H1 (cell line): ENCODE data around the gene KIF25. TPM values are rescaled to one million over a fixed set of nuclear protein-coding genes. Genes with fewer than 3 reads are reported as not detected.

Source experiments
- CTCF ChIA-PET: fragments of 300-600 bp; sonication (Branson Sonifier 250); formaldehyde crosslinking; loops from one replicate; lab custom pipeline; 2021; ENCODE audit not compliant: partially characterized antibody; lab: Charles Lee
- POLR2A ChIA-PET: fragments of 300-600 bp; sonication (Branson Sonifier 250); formaldehyde crosslinking; loops from one replicate; lab custom pipeline; 2021; ENCODE audit warnings: inconsistent platforms; ENCODE audit not compliant: partially characterized antibody; lab: Charles Lee
- DNase-seq, 2 experiments: peaks; one replicate each; pipeline versions ENCODE4 v3.0.0 to v3.0.0-alpha.2; 2010 to 2022; ENCODE audit warnings: low spot score in 2 of 2, low read depth in 1 of 2, mixed read lengths in 1 of 2
- FAIRE-seq: peaks from 2 replicates; lab custom pipeline; 2011; peaks lifted over from hg19 to GRCh38; lab: Jason Lieb, UNC
- H2AFZ ChIP-seq: 2 replicates; pipeline ENCODE4 v1.8.1; 2012; ENCODE audit warnings: low read length, inconsistent platforms
- H2AK5ac ChIP-seq: 2 replicates; pipeline ENCODE4 v1.6.1; 2013; ENCODE audit warnings: low read depth, low read length
- H2BK120ac ChIP-seq: replicated peaks from 2 replicates; pipeline ENCODE3; 2013; ENCODE audit warnings: low read depth, low read length, inconsistent platforms
- H2BK12ac ChIP-seq: 2 replicates; pipeline ENCODE4 v1.6.1; 2013; ENCODE audit warnings: low read depth, low read length
- H2BK15ac ChIP-seq: 2 replicates; pipeline ENCODE4 v1.6.1; 2013; ENCODE audit warnings: low read length
- H2BK20ac ChIP-seq: 2 replicates; pipeline ENCODE4 v1.6.1; 2013; ENCODE audit warnings: low read length
- H2BK5ac ChIP-seq: 2 replicates; pipeline ENCODE4 v1.6.1; 2013; ENCODE audit warnings: low read depth, low read length
- H3K14ac ChIP-seq: 2 replicates; pipeline ENCODE4 v1.6.1; 2013; ENCODE audit warnings: inconsistent platforms; ENCODE audit not compliant: insufficient read length
- H3K18ac ChIP-seq: 2 replicates; pipeline ENCODE4 v1.6.1; 2013; ENCODE audit warnings: low read length; ENCODE audit errors: extremely low read depth
- H3K23ac ChIP-seq: 2 replicates; pipeline ENCODE4 v1.6.1; 2013; ENCODE audit warnings: inconsistent platforms; ENCODE audit not compliant: insufficient read length
- H3K23me2 ChIP-seq: 2 replicates; pipeline ENCODE4 v1.6.1; 2013; ENCODE audit warnings: low read depth, low read length
- H3K27ac ChIP-seq: 2 replicates; pipeline ENCODE4 v1.6.1; 2011; ENCODE audit warnings: low read depth, low read length, inconsistent platforms
- H3K27me3 ChIP-seq, 4 experiments: replicated peaks in 1 of 4; 1 replicate in 1 of 4; 2 replicates in 3 of 4; pipeline versions ENCODE4 v1.6.1 to v1.8.1; 2011 to 2013; ENCODE audit warnings: low read length in 3 of 4, mild to moderate bottlenecking in 3 of 4, inconsistent platforms in 2 of 4, mixed read lengths in 2 of 4, moderate library complexity in 1 of 4; ENCODE audit not compliant: control insufficient read depth in 3 of 4, insufficient read depth in 3 of 4; ENCODE audit errors: extremely low read depth in 1 of 4
- H3K36me3 ChIP-seq, 4 experiments: 2 replicates each; pipeline versions ENCODE4 v1.6.1 to v1.8.1; 2011 to 2013; ENCODE audit warnings: mild to moderate bottlenecking in 4 of 4, low read length in 3 of 4, moderate library complexity in 2 of 4, control low read depth in 1 of 4, inconsistent platforms in 1 of 4; ENCODE audit not compliant: insufficient read depth in 4 of 4, control insufficient read depth in 2 of 4
- H3K4ac ChIP-seq: replicated peaks from 2 replicates; pipeline ENCODE3; 2013; ENCODE audit warnings: low read length, low read depth, mixed read lengths, inconsistent platforms; ENCODE audit not compliant: insufficient read length
- H3K4me1 ChIP-seq, 4 experiments: replicated peaks in 1 of 4; 1 replicate in 1 of 4; 2 replicates in 3 of 4; pipeline versions ENCODE4 v1.6.1 to v1.8.1; 2011 to 2013; ENCODE audit warnings: low read length in 3 of 4, inconsistent platforms in 2 of 4, mixed read lengths in 1 of 4; ENCODE audit not compliant: insufficient read depth in 4 of 4, control insufficient read depth in 3 of 4
- H3K4me2 ChIP-seq, 2 experiments: 2 replicates each; pipeline versions ENCODE4 v1.6.1 to v1.8.1; 2011 to 2013; ENCODE audit warnings: low read depth in 2 of 2, low read length in 2 of 2, control low read depth in 1 of 2, inconsistent platforms in 1 of 2, mild to moderate bottlenecking in 1 of 2; ENCODE audit not compliant: insufficient read depth in 1 of 2
- H3K4me3 ChIP-seq, 4 experiments: fragments of 200-600, 300-600 bp in 1 of 4; sonication (generic), shearing (Covaris generic), sonication (Bioruptor Twin) in 1 of 4; 2 replicates each; pipeline versions ENCODE4 v1.5.1 to v1.8.1; 2011 to 2016; ENCODE audit warnings: low read length in 4 of 4, low read depth in 3 of 4, control low read depth in 2 of 4, inconsistent platforms in 2 of 4, mild to moderate bottlenecking in 2 of 4, mixed read lengths in 1 of 4, moderate library complexity in 1 of 4; ENCODE audit not compliant: insufficient read depth in 2 of 4; ENCODE audit errors: extremely low read depth in 1 of 4
- H3K56ac ChIP-seq: replicated peaks from 2 replicates; pipeline ENCODE3; 2013; ENCODE audit warnings: low read depth, mild to moderate bottlenecking, mixed read lengths, low read length, inconsistent platforms; ENCODE audit not compliant: insufficient read length
- H3K79me1 ChIP-seq: 2 replicates; pipeline ENCODE4 v1.6.1; 2013; ENCODE audit warnings: low read depth, low read length, control low read depth
- H3K79me2 ChIP-seq, 2 experiments: 2 replicates each; pipeline versions ENCODE4 v1.6.1 to v1.8.1; 2012 to 2013; ENCODE audit warnings: low read length in 2 of 2, mild to moderate bottlenecking in 2 of 2, inconsistent platforms in 1 of 2; ENCODE audit not compliant: insufficient read depth in 2 of 2, control insufficient read depth in 1 of 2
- H3K9ac ChIP-seq, 4 experiments: replicated peaks in 1 of 4; 1 replicate in 1 of 4; 2 replicates in 3 of 4; pipeline versions ENCODE4 v1.6.1 to v1.8.1; 2011 to 2013; ENCODE audit warnings: low read depth in 3 of 4, low read length in 3 of 4, control low read depth in 2 of 4, mild to moderate bottlenecking in 2 of 4, moderate library complexity in 2 of 4, inconsistent platforms in 1 of 4; ENCODE audit errors: extremely low read depth in 1 of 4
- H3K9me3 ChIP-seq, 2 experiments: 2 replicates each; pipeline versions ENCODE4 v1.6.1 to v1.8.1; 2012 to 2013; ENCODE audit warnings: mild to moderate bottlenecking in 2 of 2, moderate library complexity in 2 of 2, control low read depth in 1 of 2, inconsistent platforms in 1 of 2, low read depth in 1 of 2, low read length in 1 of 2, mixed read lengths in 1 of 2; ENCODE audit not compliant: insufficient read depth in 2 of 2
- H4K20me1 ChIP-seq, 2 experiments: replicated peaks in 1 of 2; 2 replicates each; pipeline versions ENCODE3 to v1.8.1; 2011 to 2013; ENCODE audit warnings: inconsistent platforms in 2 of 2, low read length in 2 of 2, mild to moderate bottlenecking in 1 of 2; ENCODE audit not compliant: insufficient read depth in 2 of 2, control insufficient read depth in 1 of 2
- H4K5ac ChIP-seq: 2 replicates; pipeline ENCODE4 v1.6.1; 2013; ENCODE audit warnings: low read length, low read depth, mixed read lengths, inconsistent platforms; ENCODE audit not compliant: insufficient read length
- H4K8ac ChIP-seq: 2 replicates; pipeline ENCODE4 v1.8.0; 2013; ENCODE audit warnings: mild to moderate bottlenecking, moderate library complexity, low read length, inconsistent platforms; ENCODE audit not compliant: insufficient read depth; ENCODE audit errors: extremely low read depth
- H4K91ac ChIP-seq: replicated peaks from 2 replicates; pipeline ENCODE3; 2013; ENCODE audit warnings: low read length, mixed read lengths, inconsistent platforms; ENCODE audit not compliant: insufficient read length
- ATF2 ChIP-seq: IDR thresholded peaks from 2 replicates; pipeline ENCODE4 v1.6.1; 2012; ENCODE audit warnings: low read length, inconsistent platforms
- ATF3 ChIP-seq: IDR thresholded peaks from 2 replicates; pipeline ENCODE4 v1.6.1; 2011; ENCODE audit warnings: low read depth, mild to moderate bottlenecking, low read length; ENCODE audit not compliant: insufficient read depth
- BCL11A ChIP-seq, 2 experiments: IDR thresholded peaks; one replicate each; pipeline ENCODE4 v1.6.1; 2011; ENCODE audit warnings: low read depth in 2 of 2, low read length in 2 of 2, mild to moderate bottlenecking in 2 of 2
- CBX5 ChIP-seq: fragments of 300-800, 300-1000 bp; sonication (generic); IDR thresholded peaks from 2 replicates; pipeline ENCODE4 v1.7.1; 2016; ENCODE audit warnings: antibody characterized with exemption, low read length, low read depth
- CHD2 ChIP-seq: IDR thresholded peaks from 2 replicates; pipeline ENCODE4 v1.6.1; 2012; ENCODE audit warnings: low read length, improper control_type of control experiment
- JUN ChIP-seq: IDR thresholded peaks from 2 replicates; pipeline ENCODE4 v1.6.1; 2011; ENCODE audit warnings: low read depth, mild to moderate bottlenecking, improper control_type of control experiment, low read length
- NRF1 ChIP-seq: IDR thresholded peaks from 2 replicates; pipeline ENCODE4 v1.6.1; 2011; ENCODE audit warnings: mild to moderate bottlenecking, low read depth, low read length, improper control_type of control experiment
- RBBP5 ChIP-seq: IDR thresholded peaks from 2 replicates; pipeline ENCODE4 v1.7.1; 2012; ENCODE audit warnings: low read depth, mild to moderate bottlenecking, inconsistent platforms, low read length, moderate library complexity, borderline replicate concordance
- SUZ12 ChIP-seq: fragments of 200-600 bp; sonication (generic); IDR thresholded peaks from 2 replicates; pipeline ENCODE4 v1.6.1; 2012; ENCODE audit warnings: mild to moderate bottlenecking, inconsistent platforms, low read length, moderate library complexity, mixed read lengths
- TCF12 ChIP-seq: IDR thresholded peaks from 2 replicates; pipeline ENCODE4 v1.6.1; 2011; ENCODE audit warnings: low read depth, mild to moderate bottlenecking, low read length
- WGBS, 2 experiments: shearing (Covaris generic) in 1 of 2; methylation state at CpG; one replicate each; pipeline versions ENCODE4 v1.1.6 to v1.1.7; 2013 to 2015; ENCODE audit warnings: low lambda C conversion rate in 2 of 2, mixed read lengths in 2 of 2, inconsistent platforms in 1 of 2, low coverage in 1 of 2, missing lambda C conversion rate in 1 of 2; ENCODE audit not compliant: insufficient replicate concordance in 2 of 2, insufficient coverage in 1 of 2, insufficient read length in 1 of 2; ENCODE audit errors: extremely low coverage in 1 of 2, missing lambda C conversion rate in 1 of 2; 5-methylcytosine and 5-hydroxymethylcytosine counted together
- polyA plus RNA-seq, 7 experiments: library from polyadenylated mRNA; depleted of rRNA in 3 of 7; stranded (reverse) in 5 of 7; unstranded in 2 of 7; fragments of >200 nt in 5 of 7; fragments of 200-250 nt in 2 of 7; gene quantifications; 1 replicate in 5 of 7; 2 replicates in 1 of 7; 4 replicates in 1 of 7; pipeline versions ENCODE4 v1.2.1 to v1.2.3, GENCODE V29; 2011 to 2013; ENCODE audit warnings: missing spikeins in 2 of 7, mixed read lengths in 2 of 7
- total RNA-seq: library from RNA; stranded (reverse); fragmentation: NEBNext Ultra II Directional; extraction: Animal tissue kit (Norgen Biotek cat#: 25700); gene quantifications from 2 replicates; pipeline ENCODE4 v1.2.1, GENCODE V29; 2021
- TF ChIP-seq, protein P1 (sequence below): IDR thresholded peaks from 2 replicates; pipeline ENCODE4 v1.6.1; 2012; ENCODE audit warnings: inconsistent platforms

Gene KIF25
- total and polyA plus RNA-seq, 2 of the 8 experiments (the other 6 are each of a cell fraction or from before 2014, with no cell fraction given): 1.5 to 2.0 TPM

DNA sequence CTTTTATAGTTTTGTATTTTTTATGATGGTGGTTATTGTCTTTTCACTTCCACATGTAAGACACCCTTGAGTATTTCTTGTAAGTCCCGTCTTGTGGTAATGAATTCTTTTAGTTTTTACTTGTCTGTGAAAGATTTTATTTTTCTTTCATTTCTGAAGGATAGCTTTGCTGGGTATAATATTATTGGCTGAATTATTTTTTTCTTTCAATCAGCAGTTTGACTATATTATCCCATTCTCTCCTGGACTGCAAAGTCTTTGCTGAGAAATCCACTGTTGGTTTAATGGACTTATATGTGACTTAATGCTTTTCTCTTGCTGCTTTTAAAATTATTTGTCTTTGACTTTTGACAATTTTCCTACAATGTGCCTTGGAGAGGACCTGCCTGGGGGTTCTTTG lies 13.8 kb downstream of the KIF25 start:
- H3K27ac ChIP-seq: no peak overlapping the region
- no peak for FAIRE-seq

More for the DNA sequence above, 13.8 kb downstream of the KIF25 start:
- H3K14ac ChIP-seq: no peak overlapping the region
- WGBS, 2 experiments: 88% methylated on average over 1 of the region's 1 CpG; no CpG with 5 or more reads in 1 of the 2 experiments
- no peak overlapping the region for H4K8ac ChIP-seq
- H3K4me1 ChIP-seq: peaks cover 0 to 2% (median 0%) of the 10 kb centered on the region in 4 experiments; a peak in 2 of 7 replicates
- ChIA-PET CTCF (interaction anchor here (0.9 kb wide), 1 partner anchor 1236 kb away, joined by 3 read pairs; no protein-coding TSS in a partner anchor), POLR2A (interaction anchor here (0.6 to 0.8 kb wide), 2 partner anchors 14 to 154 kb away, joined by 3 to 4 read pairs; partner anchors contain the start of gene KIF25)
- H3K23ac ChIP-seq: no peak overlapping the region
- no peak overlapping the region for H2BK20ac ChIP-seq
- DNase-seq: no peak
- H3K18ac ChIP-seq: no peak overlapping the region
- no peak overlapping the region for H2AK5ac ChIP-seq
- H3K9me3 ChIP-seq: peaks cover 4 to 8% of the 10 kb centered on the region in 2 experiments; a peak in 2 of 4 replicates
- H3K56ac ChIP-seq: no peak overlapping the region
- no peak for TF ChIP-seq ATF2
- no peak for TF ChIP-seq BCL11A (IDR thresholded peaks at IDR 0.05; ENCODE audit: low read depth in 2 of 2, low read length in 2 of 2)
- TF ChIP-seq TCF12: no peak
- no peak for TF ChIP-seq ATF3
- no peak for TF ChIP-seq RBBP5
- TF ChIP-seq SUZ12: no peak
- TF ChIP-seq JUN: no peak
- TF ChIP-seq, protein P1, sequence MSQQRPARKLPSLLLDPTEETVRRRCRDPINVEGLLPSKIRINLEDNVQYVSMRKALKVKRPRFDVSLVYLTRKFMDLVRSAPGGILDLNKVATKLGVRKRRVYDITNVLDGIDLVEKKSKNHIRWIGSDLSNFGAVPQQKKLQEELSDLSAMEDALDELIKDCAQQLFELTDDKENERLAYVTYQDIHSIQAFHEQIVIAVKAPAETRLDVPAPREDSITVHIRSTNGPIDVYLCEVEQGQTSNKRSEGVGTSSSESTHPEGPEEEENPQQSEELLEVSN: no peak
- TF ChIP-seq CBX5: no peak
- TF ChIP-seq NRF1: no peak
- no peak for TF ChIP-seq CHD2
- H3K23me2 ChIP-seq: no peaks in the 10 kb centered on the region; the same call in 1 of the 2 replicates
- no peaks in the 10 kb centered on the region for H3K79me1 ChIP-seq
- no peak overlapping the region for H4K91ac ChIP-seq
- no peak overlapping the region for H3K9ac ChIP-seq
- H3K79me2 ChIP-seq: no peaks in the 10 kb centered on the region
- no peak overlapping the region for H3K4me3 ChIP-seq
- H2AFZ ChIP-seq: no peak overlapping the region
- no peaks in the 10 kb centered on the region for H3K36me3 ChIP-seq
- H4K5ac ChIP-seq: no peak overlapping the region
- H3K4ac ChIP-seq: no peak overlapping the region
- H4K20me1 ChIP-seq: no peaks in the 10 kb centered on the region
- no peak overlapping the region for H2BK12ac ChIP-seq
- H2BK5ac ChIP-seq: no peak overlapping the region
- H3K27me3 ChIP-seq: no peaks in the 10 kb centered on the region
- no peak overlapping the region for H2BK15ac ChIP-seq
- no peak overlapping the region for H2BK120ac ChIP-seq
- H3K4me2 ChIP-seq: no peak overlapping the region
